22Rv1 (cell line): ENCODE data around the gene EMP2.

ENCODE experiments used
- CTCF ChIP-seq: fragments of 450-650 bp; IDR thresholded peaks from 2 replicates; pipeline ENCODE4 v1.5.1; 2017; ENCODE audit warnings: mild to moderate bottlenecking
- ZFX ChIP-seq: fragments of 450-650 bp; IDR thresholded peaks from 2 replicates; pipeline ENCODE4 v1.6.1; 2017; ENCODE audit warnings: antibody characterized with exemption, borderline replicate concordance

GRCh38 chr16:10608687-10609401 lies 28.4 kb upstream of the EMP2 start:
- TF ChIP-seq CTCF (no peak), ZFX (no peak)
